ENCODE data around the gene COL18A1.

Gene COL18A1

GRCh38 chr21:45481977-45482898 lies 77.3 kb downstream of the COL18A1 start:
- no peak for DNase-seq

DNA sequence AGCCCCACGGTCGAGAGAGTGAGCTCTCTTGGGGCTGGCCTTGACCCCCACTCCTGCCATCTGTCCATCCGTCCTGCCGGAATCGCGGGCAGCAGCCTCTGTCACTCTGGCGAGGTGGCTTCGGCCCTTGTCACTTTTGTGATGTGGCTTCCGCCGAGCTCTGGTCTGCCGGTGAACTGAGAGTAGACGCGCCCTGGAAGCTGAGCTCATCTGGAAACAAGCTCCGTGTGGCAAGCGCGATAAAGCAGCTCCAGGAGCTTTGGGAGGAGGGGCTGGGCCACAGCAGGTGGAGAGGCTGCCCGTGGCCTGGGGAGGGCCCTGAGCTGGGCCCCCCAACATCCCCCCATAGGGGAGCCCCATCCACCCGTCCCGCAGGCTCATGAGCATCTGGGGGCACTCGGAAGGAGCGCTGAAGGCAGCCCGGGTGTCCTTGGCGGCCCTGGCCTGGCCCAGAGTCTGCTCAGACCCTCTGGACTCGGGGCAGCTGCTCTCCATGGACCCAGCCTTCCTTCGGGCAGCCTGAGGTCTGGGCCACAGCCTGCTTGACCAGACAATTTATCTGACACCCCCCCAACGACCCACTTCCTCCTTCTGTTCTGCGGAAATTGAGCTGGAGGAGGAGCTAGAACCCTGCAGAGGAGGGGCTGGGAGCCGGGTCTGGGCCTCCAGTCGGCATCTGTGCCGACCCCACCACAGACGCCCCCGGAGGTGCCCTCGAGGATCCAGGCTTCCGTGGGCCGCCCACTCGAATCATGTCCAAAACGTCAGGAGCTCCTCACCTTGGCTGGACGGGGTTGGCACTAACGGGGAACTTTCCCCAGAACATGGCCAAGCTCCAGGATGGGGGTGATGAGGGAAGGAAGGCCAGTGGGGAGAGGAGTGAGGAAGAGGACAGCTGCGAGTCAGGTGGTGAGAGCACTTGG lies 78.2 kb downstream of the COL18A1 start:
- peak; percentile 38 to 54 for DNase-seq

GRCh38 chr21:45484318-45484717 lies 79.4 kb downstream of the COL18A1 start:
- DNase-seq, result no peak

- no peak for DNase-seq
These were observed 80.9 kb downstream of the COL18A1 start for GRCh38 chr21:45485686-45486442.

DNA sequence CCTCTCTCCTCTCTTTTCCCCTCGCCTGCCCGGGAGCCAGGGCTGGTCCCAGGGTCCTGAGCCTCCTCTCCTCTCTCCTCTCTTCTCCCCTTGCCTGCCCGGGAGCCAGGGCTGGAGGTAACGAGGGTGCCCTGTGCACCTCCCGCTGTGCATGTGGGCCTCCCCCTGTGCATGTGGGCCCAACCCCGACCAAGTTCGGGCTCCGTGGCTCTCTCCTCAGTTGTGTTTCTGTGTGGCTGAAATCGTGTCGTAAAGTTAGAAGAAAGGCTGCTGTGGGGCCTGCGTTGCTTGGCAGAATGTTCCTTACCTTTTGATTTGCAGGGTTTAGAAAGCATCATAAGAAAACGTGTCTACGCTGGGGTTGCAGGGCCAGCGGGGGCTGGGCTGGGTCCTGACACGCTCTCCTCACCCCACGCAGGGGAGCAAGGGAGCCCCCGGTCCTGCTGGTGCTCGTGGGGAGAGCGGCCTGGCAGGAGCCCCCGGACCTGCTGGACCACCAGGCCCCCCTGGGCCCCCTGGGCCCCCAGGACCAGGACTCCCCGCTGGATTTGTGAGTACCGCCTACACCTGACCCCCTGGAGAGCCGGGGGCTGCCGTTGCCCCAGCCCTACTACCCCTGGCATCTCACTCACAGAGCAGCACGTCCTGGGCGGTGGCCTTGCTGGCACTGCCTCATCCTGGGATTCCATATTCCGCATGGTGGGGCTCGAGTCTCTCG lies 81.6 kb downstream of the COL18A1 start:
- DNase-seq, result no peak

- no peak for DNase-seq
These were observed 82.3 kb downstream of the COL18A1 start for GRCh38 chr21:45487161-45487806.

DNA sequence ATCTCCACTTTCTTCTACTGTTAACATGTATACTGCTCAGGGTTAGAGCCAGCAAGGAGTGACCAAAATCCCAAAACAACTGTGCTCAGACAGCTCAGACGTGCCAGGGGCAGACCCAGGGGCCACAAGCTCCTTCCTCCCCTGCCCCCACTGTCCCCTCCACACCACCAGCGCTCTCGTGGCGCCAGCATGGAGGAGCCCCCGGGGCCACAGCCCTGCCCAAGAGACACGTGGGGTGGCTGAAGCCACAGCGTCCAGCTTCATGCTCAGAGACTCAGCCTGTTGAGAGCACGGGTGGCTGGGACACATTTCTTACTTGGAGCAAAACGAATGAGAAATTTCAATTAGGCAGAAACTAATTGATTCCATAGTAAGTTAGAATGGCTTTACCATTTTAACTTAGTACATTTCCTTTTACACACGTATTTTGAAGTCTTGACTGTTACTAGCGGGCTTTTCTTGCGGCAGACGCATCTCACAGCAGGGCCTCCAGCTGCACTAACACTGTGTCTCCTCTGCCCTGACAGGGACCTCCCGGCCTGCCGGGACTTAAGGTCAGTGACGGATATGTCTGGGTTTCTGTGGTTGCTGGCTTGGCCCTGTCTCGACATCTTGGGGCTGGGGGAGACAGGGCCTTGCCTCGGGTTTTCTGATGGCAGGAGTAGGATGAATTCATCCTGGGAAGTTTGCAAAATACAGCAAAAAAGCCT lies 83.1 kb downstream of the COL18A1 start:
- no peak for DNase-seq

DNA sequence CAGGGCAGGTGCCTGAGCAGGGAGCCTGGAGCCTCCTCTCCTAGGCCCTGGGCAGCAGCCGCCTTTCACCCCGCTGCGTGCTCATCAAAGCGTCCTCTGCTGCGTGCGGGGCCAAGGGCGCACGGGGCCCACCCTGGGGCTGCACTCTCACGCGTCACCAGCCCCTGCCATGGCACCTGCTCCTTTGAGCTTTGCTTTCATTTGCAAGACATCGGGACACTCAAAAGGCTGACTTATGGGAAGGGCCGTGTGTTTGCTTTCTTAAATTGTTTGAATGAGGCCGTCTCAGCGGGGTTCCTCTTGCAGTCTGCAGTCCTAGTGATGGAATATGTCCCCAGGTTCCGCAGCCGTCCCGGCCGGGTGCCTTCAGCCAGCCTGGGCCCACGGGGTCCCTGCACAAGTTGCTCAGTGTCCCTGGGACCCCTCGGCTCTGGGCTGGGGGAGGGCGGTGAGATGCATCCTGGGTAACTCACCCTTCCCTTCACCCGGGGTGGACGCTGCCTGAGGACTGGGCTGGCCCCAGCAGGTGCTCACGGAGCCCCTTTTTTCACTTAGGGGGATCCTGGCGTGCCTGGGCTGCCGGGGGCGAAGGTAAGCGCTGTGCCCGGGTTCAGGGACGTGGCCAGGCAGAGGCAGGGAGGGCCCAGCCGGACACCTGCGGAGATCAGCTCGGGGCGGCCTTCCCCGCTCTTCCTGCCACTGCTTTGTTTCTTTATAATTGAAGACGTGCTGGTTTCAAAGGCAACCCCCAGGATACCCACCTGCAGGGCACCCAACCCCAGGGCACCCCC lies 84.2 kb downstream of the COL18A1 start:
- DNase-seq, result no peak

GRCh38 chr21:45489722-45489982 lies 84.7 kb downstream of the COL18A1 start:
- DNase-seq, result no peak

GRCh38 chr21:45490049-45490731 lies 85.2 kb downstream of the COL18A1 start:
- DNase-seq, result no peak

GRCh38 chr21:45491056-45491455 lies 86.1 kb downstream of the COL18A1 start:
- DNase-seq, result no peak

DNA sequence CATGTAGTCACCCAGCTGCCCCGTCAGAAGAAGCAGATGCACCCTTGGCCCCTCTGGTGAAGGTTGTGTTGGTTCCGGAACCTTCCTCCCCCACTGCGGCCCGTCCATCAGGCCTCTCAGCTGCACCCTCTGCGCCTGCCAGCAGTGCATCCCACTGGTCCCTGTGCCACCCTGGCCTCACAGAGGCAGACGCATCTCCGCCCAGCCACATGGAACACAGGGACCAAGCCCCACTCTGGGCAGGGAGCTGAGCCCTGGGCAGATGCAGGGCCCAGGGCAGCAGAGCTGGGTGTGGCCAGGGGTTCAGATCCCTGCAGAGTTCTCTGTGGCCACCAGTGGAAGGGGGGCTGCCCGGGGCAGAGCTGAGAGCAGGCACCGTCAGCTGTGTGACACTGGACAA lies 86.7 kb downstream of the COL18A1 start:
- no peak for DNase-seq

- no peak for DNase-seq
These were observed 87.8 kb downstream of the COL18A1 start for GRCh38 chr21:45492765-45493164.

DNA sequence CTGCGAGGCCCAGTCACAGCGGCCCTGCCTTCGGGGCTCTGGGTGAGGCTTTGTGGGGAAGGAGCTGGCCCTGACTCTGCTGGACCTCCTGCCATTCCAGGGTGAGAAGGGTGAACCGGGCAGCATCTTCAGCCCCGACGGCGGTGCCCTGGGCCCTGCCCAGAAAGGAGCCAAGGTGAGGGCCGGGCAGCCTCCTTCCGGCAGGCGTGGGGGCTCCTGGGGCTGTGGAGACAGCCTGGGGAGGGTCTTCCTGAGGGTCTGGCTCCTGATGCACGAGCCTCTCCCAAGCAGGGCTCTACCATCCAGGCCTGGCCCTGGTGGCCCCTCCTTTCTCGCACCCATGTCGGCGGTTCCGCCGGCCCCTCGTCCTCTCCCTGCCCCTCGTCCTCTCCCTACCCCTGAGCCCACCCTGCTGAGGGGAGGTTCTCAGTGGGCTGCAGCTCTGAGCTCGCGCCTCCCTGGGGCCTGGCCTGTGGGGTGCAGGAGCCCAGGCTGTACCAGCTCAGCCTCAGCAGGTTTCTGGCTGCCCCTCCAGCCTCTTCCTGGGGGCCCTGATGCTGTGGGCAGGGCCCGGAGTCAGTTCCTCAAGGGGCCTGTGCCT lies 88.5 kb downstream of the COL18A1 start:
- DNase-seq, result no peak

DNA sequence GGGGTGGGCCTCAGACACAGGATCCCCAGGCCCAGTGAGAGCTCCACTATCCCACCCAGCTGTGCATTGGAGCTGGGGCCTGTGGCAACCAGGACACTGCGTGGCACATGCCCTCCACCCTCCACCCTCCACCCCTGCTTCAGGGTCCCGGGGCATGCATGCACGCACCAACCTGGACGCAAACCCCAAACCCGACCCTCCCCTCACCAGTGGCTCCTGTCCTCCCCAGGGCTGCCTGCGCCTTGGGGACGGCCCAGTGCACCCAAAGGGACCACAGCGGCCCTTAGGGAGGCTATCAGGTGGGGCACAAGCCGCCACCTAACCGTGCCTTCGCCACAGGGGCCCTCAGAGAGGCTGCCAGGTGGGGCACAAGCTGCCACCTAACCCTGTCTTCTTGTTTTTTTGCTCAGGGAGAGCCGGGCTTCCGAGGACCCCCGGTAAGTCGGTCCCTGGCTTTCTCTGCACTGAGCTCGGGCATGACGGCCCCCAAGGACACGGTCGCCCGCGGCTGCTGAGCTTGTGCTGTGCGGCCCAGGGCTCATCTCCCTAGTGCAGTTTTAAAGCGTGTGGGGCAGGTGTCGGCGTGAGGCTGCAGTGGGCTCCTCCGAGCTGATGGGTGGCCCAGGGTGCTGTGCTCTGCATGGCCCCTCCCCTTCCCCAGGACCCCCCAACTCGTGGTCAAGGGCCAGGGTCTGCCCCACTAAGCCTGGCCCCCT lies 89.3 kb downstream of the COL18A1 start:
- DNase-seq, result no peak

GRCh38 chr21:45494851-45495680 lies 90.1 kb downstream of the COL18A1 start:
- DNase-seq, result no peak

- DNase-seq, result no peak
These were observed 91.4 kb downstream of the COL18A1 start for GRCh38 chr21:45496151-45496967.

All from CD4-positive, alpha-beta T cell treated with Interleukin-1 beta for 1 hour (primary cell).